Mucosa of rectum (tissue), 2 donors: ENCODE results near the gene FHOD3.

Source experiments
- H3K27ac ChIP-seq, 2 donors: one replicate each; pipeline ENCODE4 v1.7.0; 2013; ENCODE audit warnings: inconsistent platforms in 2 of 2, low read depth in 2 of 2, low read length in 2 of 2
- H3K27me3 ChIP-seq, 2 donors: one replicate each; pipeline ENCODE4 v1.7.0; 2013; ENCODE audit warnings: low read length in 2 of 2; ENCODE audit not compliant: control insufficient read depth in 2 of 2, insufficient read depth in 2 of 2
- H3K36me3 ChIP-seq, 2 donors: one replicate each; pipeline ENCODE4 v1.7.0; 2013; ENCODE audit warnings: low read length in 2 of 2; ENCODE audit not compliant: control insufficient read depth in 2 of 2, insufficient read depth in 2 of 2
- H3K4me1 ChIP-seq, 2 donors: one replicate each; pipeline ENCODE4 v1.7.0; 2013; ENCODE audit warnings: low read length in 2 of 2, mild to moderate bottlenecking in 1 of 2; ENCODE audit not compliant: control insufficient read depth in 2 of 2, insufficient read depth in 2 of 2
- H3K4me3 ChIP-seq, 2 donors: one replicate each; pipeline ENCODE4 v1.7.0; 2013; ENCODE audit warnings: low read length in 2 of 2
- H3K9ac ChIP-seq, 2 donors: one replicate each; pipeline ENCODE4 v1.7.0; 2013; ENCODE audit warnings: low read length in 2 of 2, low read depth in 1 of 2, mild to moderate bottlenecking in 1 of 2
- H3K9me3 ChIP-seq, 2 donors: one replicate each; pipeline ENCODE4 v1.7.0; 2013; ENCODE audit warnings: low read length in 2 of 2; ENCODE audit not compliant: control insufficient read depth in 2 of 2
- donor health status: healthy.
- donor health status: Normal muscosa, but diverticular disease.

Gene FHOD3

GRCh38 chr18:36297417-36298125 lies at the start of gene FHOD3:
Gene FHOD3, plus strand, starts transcription at chr18:36297713. Its CDS starts 123 bp downstream, at chr18:36297836.
- Histone ChIP-seq H3K9ac (peak within 1 kb of the TSS; percentile 6 to 33), H3K4me3 (peak within 1 kb of the TSS; percentile 50 to 65), H3K27me3 (peaks cover 21 to 23% of the 10 kb centered on the region in 2 donors), H3K9me3 (no peaks in the 10 kb centered on the region), H3K36me3 (no peaks in the 10 kb centered on the region), H3K4me1 (peaks cover 3 to 7% of the 10 kb centered on the region in 2 donors), H3K27ac (no peak within 1 kb of the TSS)

DNA sequence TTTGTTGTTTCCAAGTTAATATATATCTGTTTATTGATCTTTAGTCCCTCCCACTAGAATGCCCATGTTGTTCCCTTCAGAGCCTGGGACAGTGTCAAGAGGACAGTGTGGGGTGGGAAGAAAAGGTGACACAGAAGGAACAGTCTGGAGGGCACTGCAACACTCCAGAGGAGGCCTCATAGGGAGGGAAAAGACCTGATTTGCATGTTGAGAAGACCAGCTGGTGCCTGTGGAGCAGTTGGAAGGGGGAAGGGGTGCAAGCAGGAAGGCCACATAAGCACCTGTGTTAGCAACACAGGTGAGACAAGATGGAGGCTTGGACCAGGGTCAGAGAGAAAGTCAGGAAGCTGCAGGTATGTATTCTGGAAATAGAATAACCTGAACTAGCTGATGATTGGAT lies 48.1 kb upstream of the FHOD3 start:
- H3K27ac ChIP-seq: no peak overlapping the region
- H3K9me3 ChIP-seq: peaks cover 0 to 3% of the 10 kb centered on the region in 2 donors
- no peaks in the 10 kb centered on the region for H3K27me3 ChIP-seq
- H3K36me3 ChIP-seq: peaks cover 0 to 2% of the 10 kb centered on the region in 2 donors
- H3K9ac ChIP-seq: no peak overlapping the region
- no peaks in the 10 kb centered on the region for H3K4me1 ChIP-seq
- H3K4me3 ChIP-seq: no peak overlapping the region

GRCh38 chr18:36250827-36251226 lies 46.7 kb upstream of the FHOD3 start:
- no peak overlapping the region for H3K9ac ChIP-seq
- H3K27ac ChIP-seq: no peak overlapping the region
- no peaks in the 10 kb centered on the region for H3K27me3 ChIP-seq
- no peak overlapping the region for H3K4me3 ChIP-seq
- peaks cover 0 to 2% of the 10 kb centered on the region in 2 donors for H3K36me3 ChIP-seq
- peaks cover 0 to 3% of the 10 kb centered on the region in 2 donors for H3K9me3 ChIP-seq
- no peaks in the 10 kb centered on the region for H3K4me1 ChIP-seq

DNA sequence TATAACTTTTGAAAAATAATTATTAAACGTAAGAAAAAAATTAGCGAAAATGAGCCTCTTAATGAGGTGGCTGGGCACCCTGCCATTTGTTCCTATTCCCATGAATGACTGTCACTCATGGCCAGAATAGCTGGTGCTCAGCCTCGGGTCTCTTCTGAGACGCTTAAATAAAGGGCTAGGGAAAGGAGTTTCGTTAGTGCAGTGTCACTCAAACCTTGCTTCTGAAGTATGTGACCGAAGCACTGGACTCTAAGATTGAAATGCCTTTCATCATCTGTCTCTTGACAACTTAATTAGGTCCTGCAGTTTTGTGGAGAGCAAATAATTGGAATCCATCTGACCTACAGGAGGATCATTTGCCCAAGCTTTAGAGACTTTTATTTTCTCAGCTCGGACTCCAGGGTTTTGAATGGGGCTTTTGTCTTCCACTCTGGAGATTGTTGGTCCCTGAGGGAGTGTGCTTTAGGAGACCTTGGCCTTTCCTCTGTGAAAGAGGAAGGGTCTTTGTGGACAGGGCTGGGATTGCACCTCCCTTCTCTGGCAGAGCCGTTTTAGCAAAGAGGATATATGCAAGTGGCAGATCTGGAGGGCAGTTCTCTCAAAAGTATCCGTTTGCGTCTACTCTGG lies 42.3 kb upstream of the FHOD3 start:
- no peaks in the 10 kb centered on the region for H3K9me3 ChIP-seq
- no peaks in the 10 kb centered on the region for H3K4me1 ChIP-seq
- H3K36me3 ChIP-seq: no peaks in the 10 kb centered on the region
- H3K9ac ChIP-seq: no peak overlapping the region
- no peaks in the 10 kb centered on the region for H3K27me3 ChIP-seq
- no peak overlapping the region for H3K27ac ChIP-seq
- H3K4me3 ChIP-seq: no peak overlapping the region

GRCh38 chr18:36256094-36256493 lies 41.4 kb upstream of the FHOD3 start:
- Histone ChIP-seq H3K27ac (no peak overlapping the region), H3K9me3 (no peaks in the 10 kb centered on the region)

DNA sequence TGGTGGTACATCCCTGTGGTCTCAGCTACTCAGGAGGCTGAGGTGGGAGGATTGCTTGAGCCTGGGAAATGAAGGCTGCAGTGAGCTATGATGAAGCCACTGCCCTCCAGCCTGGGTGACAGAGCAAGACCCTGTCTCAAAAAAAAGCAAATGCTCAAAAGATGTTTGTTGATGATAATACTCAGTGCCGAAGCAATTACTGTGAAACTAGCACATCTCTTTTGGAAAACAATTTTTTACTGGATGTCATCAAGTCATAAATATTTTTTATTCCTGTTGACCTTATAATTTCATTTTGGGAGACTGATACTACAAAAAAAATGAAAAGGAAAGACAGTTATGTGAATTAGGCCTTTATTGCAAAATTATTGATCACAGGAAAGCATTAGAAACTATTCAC lies 34.5 kb upstream of the FHOD3 start:
- no peaks in the 10 kb centered on the region for H3K36me3 ChIP-seq
- no peaks in the 10 kb centered on the region for H3K9me3 ChIP-seq
- no peaks in the 10 kb centered on the region for H3K4me1 ChIP-seq

More at GRCh38 chr18:36256094-36256493, 41.4 kb upstream of the FHOD3 start:
- no peaks in the 10 kb centered on the region for H3K27me3 ChIP-seq
- no peaks in the 10 kb centered on the region for H3K36me3 ChIP-seq
- no peak overlapping the region for H3K9ac ChIP-seq
- no peak overlapping the region for H3K4me3 ChIP-seq
- no peaks in the 10 kb centered on the region for H3K4me1 ChIP-seq

DNA sequence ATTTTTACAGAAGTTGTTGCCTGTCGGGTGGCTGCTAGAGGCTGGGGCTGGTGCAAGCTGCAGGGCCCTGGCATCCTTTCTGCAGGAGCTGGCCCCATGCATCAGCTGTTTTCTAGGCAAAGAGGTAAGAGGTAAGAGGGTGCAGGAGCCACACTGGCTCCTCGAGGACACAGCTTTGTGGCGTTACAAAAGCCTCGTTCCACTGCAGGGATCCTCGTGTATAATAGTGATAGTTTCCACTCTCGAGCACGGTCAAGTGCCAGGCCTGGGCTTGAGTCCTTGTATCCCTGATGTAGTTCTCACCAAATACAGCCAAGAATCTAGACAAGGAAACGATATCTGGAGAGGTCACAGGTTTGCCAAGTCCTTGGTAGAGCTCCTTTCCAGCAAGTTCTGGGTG lies 33.2 kb upstream of the FHOD3 start:
- no peaks in the 10 kb centered on the region for H3K36me3 ChIP-seq

More for the DNA sequence above, 34.5 kb upstream of the FHOD3 start:
- Histone ChIP-seq H3K9ac (no peak overlapping the region), H3K27me3 (no peaks in the 10 kb centered on the region), H3K4me3 (no peak overlapping the region), H3K27ac (no peak overlapping the region)

DNA sequence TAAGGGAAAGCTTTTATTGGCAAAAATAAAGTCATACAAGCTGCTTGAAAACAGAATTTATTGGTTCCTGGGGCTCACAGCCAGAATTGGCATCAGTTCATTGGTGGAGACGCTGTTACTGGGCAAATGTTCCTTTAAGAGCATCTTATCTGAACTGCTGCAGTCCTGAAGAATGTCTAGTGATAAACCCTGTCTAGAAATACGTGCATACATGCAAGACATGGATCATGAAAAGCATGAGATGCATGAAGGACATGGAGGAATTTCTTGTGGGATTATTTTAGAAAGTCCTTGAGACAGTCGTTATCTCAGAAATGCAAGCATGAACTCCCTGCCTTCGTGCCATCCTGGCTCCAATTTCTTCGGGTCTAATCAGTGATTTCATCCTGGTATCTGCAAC lies 32.5 kb upstream of the FHOD3 start:
- H3K4me3 ChIP-seq: no peak overlapping the region
- H3K27ac ChIP-seq: no peak overlapping the region
- no peaks in the 10 kb centered on the region for H3K4me1 ChIP-seq
- H3K27me3 ChIP-seq: no peaks in the 10 kb centered on the region
- H3K9me3 ChIP-seq: no peaks in the 10 kb centered on the region
- H3K36me3 ChIP-seq: no peaks in the 10 kb centered on the region
- H3K9ac ChIP-seq: no peak overlapping the region

More for the DNA sequence above, 33.2 kb upstream of the FHOD3 start:
- Histone ChIP-seq H3K9ac (no peak overlapping the region), H3K27ac (no peak overlapping the region), H3K4me3 (no peak overlapping the region), H3K9me3 (no peaks in the 10 kb centered on the region), H3K27me3 (no peaks in the 10 kb centered on the region), H3K4me1 (no peaks in the 10 kb centered on the region)

- Histone ChIP-seq H3K9ac (no peak overlapping the region), H3K9me3 (no peaks in the 10 kb centered on the region), H3K27me3 (no peaks in the 10 kb centered on the region), H3K27ac (no peak overlapping the region), H3K4me1 (no peaks in the 10 kb centered on the region), H3K4me3 (no peak overlapping the region), H3K36me3 (no peaks in the 10 kb centered on the region)
These were observed 28.4 kb upstream of the FHOD3 start for GRCh38 chr18:36269157-36269556.

DNA sequence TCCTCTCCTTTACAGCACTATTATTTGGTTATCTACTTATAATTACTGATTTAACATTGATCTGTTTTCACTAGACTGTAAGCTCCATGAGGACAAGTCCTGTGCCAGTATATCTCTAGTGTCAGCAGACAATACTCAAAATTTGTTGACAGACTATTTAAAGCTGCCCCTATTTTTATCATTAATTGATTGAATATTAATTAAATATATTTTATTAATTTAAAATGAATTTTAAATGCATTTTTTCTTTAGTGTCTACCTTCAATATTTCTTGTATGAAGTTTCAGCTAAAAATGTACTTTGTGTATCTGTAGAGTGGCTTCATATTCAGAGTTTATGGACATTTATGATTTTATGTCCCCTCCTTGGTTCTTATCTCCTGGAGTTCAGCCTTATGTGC lies 26.4 kb upstream of the FHOD3 start:
- Histone ChIP-seq H3K4me3 (no peak overlapping the region), H3K9ac (no peak overlapping the region), H3K9me3 (no peaks in the 10 kb centered on the region), H3K27ac (no peak overlapping the region), H3K4me1 (no peaks in the 10 kb centered on the region), H3K36me3 (no peaks in the 10 kb centered on the region), H3K27me3 (no peaks in the 10 kb centered on the region)
